Measurements from ENCODE around the gene KCNQ5. TPM values are rescaled to one million over a fixed set of nuclear protein-coding genes. Genes with fewer than 3 reads are reported as not detected.

The KCNQ5 gene
- total RNA-seq, 1 experiment from 2014 or later = 0.07 TPM

GRCh38 chr6:72787391-72788031, 165.6 kb downstream of the KCNQ5 start:
- no peaks in the 10 kb centered on the region for H3K27me3 ChIP-seq (ENCODE audit: insufficient read depth, low read length)
- H3K9ac ChIP-seq (ENCODE audit: extremely low read depth, insufficient read length, low read length) = no peak overlapping the region
- H3K27ac ChIP-seq (ENCODE audit: insufficient read length, low read depth, low read length) = peak overlapping the region; percentile 39
- no peaks in the 10 kb centered on the region for H3K27me3 Mint-ChIP-seq (ENCODE audit: low read depth)
- H2BK12ac ChIP-seq (ENCODE audit: insufficient read length, low read depth, low read length) = no peak overlapping the region
- no peak overlapping the region for H3K27ac Mint-ChIP-seq
- no peaks in the 10 kb centered on the region for H4K20me1 ChIP-seq (ENCODE audit: control insufficient read depth, insufficient read depth, insufficient read length)
- H3T11ph ChIP-seq (ENCODE audit: low read length) = no peak overlapping the region
- no peak overlapping the region for H3K23ac ChIP-seq (ENCODE audit: insufficient read length, low read depth, low read length)
- H3K23me2 ChIP-seq (ENCODE audit: insufficient read length, low read depth, low read length, poor library complexity, severe bottlenecking) = no peaks in the 10 kb centered on the region
- H3K4me1 Mint-ChIP-seq = 0 out of 4 replicates have a peak, but pooled peaks cover 0 to 6% of the 10 kb centered on the region in 2 experiments
- no peak for TF ChIP-seq CTCF (conservative IDR thresholded peaks at IDR 0.05)
- H2BK5ac ChIP-seq (ENCODE audit: insufficient read length, low read length) = no peak overlapping the region
- no peak overlapping the region for H4K91ac ChIP-seq (ENCODE audit: insufficient read length, low read depth, low read length)
- no peaks in the 10 kb centered on the region for H3K79me1 ChIP-seq (ENCODE audit: insufficient read depth, low read depth, low read length, poor library complexity, severe bottlenecking)
- no peak overlapping the region for H3K14ac ChIP-seq (ENCODE audit: insufficient read depth, low read length)
- no peak overlapping the region for H4K5ac ChIP-seq (ENCODE audit: insufficient read length, low read depth, low read length)
- no CpG with 5 or more reads among the region's 2 CpGs for WGBS (ENCODE audit: extremely low coverage, insufficient read length, low lambda C conversion rate)
- no peaks in the 10 kb centered on the region for H3K79me2 ChIP-seq (ENCODE audit: insufficient read depth, low read length)
- no peaks in the 10 kb centered on the region; the same call in 1 of the 2 replicates for H3K4me1 ChIP-seq (ENCODE audit: insufficient read depth, low read length)
- H2AK5ac ChIP-seq (ENCODE audit: insufficient read length, low read length) = no peak overlapping the region
- no peaks in the 10 kb centered on the region for H3K36me3 Mint-ChIP-seq (ENCODE audit: insufficient read depth in 1 of 3, low read depth in 3 of 3)
- H3K18ac ChIP-seq (ENCODE audit: insufficient read length, low read depth, low read length) = no peak overlapping the region
- no peak overlapping the region for H2AFZ ChIP-seq (ENCODE audit: low read length)
- H4K8ac ChIP-seq (replicated peaks; ENCODE audit: insufficient read length, low read depth, low read length) = no peak overlapping the region
- H3K56ac ChIP-seq (ENCODE audit: insufficient read length, low read depth, low read length) = no peak overlapping the region
- no peak overlapping the region for H2BK15ac ChIP-seq (ENCODE audit: low read depth, low read length)
- H3K4ac ChIP-seq (ENCODE audit: low read depth, low read length) = no peak overlapping the region
- no peak overlapping the region for H3K4me3 Mint-ChIP-seq
- no peak overlapping the region for H2BK120ac ChIP-seq (ENCODE audit: low read depth, low read length, poor library complexity, severe bottlenecking)
- H3K9me3 Mint-ChIP-seq = no peaks in the 10 kb centered on the region
- no peak overlapping the region for H2BK20ac ChIP-seq (ENCODE audit: low read depth, low read length, poor library complexity, severe bottlenecking)
- no peak overlapping the region for H3K4me2 ChIP-seq (ENCODE audit: insufficient read depth, insufficient read length, low read length)
- H3K9me3 ChIP-seq (ENCODE audit: control insufficient read depth, low read depth, low read length) = no peaks in the 10 kb centered on the region
- peak; percentile 46 for DNase-seq

Measured in H9 (cell line).